HEK293T (cell line): ENCODE results near the gene MCFD2.

ENCODE experiments used
- ARNT ChIP-seq: fragments of 450-650 bp; IDR thresholded peaks from 2 replicates; pipeline ENCODE4 v1.6.1; 2017; ENCODE audit warnings: mild to moderate bottlenecking
- FOXK2 ChIP-seq: fragments of 450-650 bp; IDR thresholded peaks from 2 replicates; pipeline ENCODE4 v1.6.1; 2016; ENCODE audit warnings: mild to moderate bottlenecking
- FOXM1 ChIP-seq: fragments of 450-650 bp; IDR thresholded peaks from 2 replicates; pipeline ENCODE4 v1.6.1; 2017; ENCODE audit warnings: mild to moderate bottlenecking, borderline replicate concordance
- L3MBTL2 ChIP-seq: fragments of 450-650 bp; conservative IDR thresholded peaks from 2 replicates; pipeline ENCODE4 v1.6.1; 2016; ENCODE audit warnings: mild to moderate bottlenecking
- SP1 ChIP-seq: fragments of 450-650 bp; IDR thresholded peaks from 2 replicates; pipeline ENCODE4 v1.6.1; 2017

DNA sequence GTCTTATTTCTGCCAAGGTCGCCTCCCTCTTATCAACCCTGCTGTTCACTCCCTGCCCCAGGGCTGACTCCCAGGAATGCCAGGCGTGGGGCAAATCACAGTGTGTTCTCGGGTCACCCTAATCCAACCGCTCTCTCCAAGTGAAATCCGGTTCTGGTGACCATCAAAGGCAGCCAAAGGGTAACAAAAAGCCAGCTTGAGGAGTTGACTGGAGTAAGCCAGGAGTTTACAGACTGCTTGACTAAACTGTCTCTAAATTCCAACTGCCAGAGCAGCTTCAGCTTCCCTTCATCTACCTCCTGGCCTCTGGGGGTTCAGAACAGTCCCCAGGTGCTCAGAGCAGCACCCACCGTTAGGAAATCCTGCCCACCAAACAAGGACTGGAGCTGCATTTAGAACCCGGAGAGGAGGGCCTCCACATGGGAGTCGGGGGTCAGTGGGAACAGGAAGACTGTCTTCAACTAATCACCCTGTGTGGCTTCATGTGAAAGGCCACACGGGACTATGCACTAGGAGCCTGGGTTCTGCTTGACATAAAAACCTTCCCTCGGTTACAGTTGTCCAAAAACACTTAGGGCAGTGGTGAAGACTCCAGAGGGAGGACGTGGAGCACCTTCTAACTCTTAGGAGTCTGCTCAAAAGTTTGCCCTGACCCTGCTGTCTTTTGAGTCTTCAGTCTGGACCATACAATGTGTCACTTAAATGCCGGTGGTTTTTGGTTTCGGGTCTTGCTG lies 24.2 kb upstream of the MCFD2 start:
- TF ChIP-seq ARNT (no peak), FOXK2 (no peak), FOXM1 (no peak), L3MBTL2 (no peak), SP1 (no peak)
